Stimulated activated CD4-positive, alpha-beta T cell treated with anti-CD3 and anti-CD28 coated beads, Interleukin-2, amount 100 ng/mL, for 24 hours (primary cell): Measurements from ENCODE around the gene TBC1D10B.

Source experiments
- DNase-seq, 2 donors: peaks; one replicate each; pipeline ENCODE4 v3.0.0-alpha.2; 2020

TBC1D10B gene, protein sequence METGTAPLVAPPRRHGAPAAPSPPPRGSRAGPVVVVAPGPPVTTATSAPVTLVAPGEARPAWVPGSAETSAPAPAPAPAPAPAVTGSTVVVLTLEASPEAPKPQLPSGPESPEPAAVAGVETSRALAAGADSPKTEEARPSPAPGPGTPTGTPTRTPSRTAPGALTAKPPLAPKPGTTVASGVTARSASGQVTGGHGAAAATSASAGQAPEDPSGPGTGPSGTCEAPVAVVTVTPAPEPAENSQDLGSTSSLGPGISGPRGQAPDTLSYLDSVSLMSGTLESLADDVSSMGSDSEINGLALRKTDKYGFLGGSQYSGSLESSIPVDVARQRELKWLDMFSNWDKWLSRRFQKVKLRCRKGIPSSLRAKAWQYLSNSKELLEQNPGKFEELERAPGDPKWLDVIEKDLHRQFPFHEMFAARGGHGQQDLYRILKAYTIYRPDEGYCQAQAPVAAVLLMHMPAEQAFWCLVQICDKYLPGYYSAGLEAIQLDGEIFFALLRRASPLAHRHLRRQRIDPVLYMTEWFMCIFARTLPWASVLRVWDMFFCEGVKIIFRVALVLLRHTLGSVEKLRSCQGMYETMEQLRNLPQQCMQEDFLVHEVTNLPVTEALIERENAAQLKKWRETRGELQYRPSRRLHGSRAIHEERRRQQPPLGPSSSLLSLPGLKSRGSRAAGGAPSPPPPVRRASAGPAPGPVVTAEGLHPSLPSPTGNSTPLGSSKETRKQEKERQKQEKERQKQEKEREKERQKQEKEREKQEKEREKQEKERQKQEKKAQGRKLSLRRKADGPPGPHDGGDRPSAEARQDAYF

DNA sequence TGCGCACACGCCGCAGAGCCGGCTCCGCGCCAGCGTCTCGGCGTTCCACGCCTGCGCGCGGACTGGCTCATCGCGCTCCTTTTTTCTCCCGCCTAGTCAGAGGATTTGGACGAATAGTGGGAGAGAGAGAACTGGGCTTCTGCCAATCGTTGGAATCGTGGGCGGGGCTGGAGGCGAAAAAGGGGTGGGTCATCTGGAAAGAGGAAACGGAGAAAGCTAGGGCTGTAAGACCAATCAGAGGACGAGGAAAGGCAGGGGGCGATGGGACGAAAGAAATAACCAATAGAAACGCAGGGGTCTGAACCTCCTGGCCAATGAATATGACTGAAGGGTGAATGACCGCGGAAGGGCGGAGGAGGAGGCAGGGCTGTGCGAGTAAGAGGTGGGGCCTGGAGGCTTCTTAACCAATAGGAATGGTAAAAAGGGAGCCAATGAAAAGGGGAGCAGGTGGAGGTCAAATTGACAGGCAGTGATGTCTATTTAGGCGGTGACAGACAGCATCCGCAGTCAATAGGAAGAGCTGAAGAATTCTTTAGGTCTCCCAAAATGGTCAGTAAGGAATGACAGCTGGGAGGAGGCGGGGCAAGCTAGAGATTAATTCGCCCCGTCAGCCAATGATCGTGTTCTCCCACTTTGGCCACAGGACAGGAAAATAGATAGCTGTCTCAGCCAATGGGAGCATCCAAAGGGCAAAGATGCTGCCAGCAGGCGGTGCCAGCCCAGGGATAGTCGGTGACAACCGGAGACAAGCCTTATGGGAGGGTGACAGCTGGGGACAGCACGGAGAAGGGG lies at the start of gene TBC1D10B:
Gene TBC1D10B (minus strand): TSS at position 39 of the 792 bp plus-strand sequence. CDS start 311 bp downstream, outside the sequence.
- DNase-seq: peak; percentile 97 to 98

DNA sequence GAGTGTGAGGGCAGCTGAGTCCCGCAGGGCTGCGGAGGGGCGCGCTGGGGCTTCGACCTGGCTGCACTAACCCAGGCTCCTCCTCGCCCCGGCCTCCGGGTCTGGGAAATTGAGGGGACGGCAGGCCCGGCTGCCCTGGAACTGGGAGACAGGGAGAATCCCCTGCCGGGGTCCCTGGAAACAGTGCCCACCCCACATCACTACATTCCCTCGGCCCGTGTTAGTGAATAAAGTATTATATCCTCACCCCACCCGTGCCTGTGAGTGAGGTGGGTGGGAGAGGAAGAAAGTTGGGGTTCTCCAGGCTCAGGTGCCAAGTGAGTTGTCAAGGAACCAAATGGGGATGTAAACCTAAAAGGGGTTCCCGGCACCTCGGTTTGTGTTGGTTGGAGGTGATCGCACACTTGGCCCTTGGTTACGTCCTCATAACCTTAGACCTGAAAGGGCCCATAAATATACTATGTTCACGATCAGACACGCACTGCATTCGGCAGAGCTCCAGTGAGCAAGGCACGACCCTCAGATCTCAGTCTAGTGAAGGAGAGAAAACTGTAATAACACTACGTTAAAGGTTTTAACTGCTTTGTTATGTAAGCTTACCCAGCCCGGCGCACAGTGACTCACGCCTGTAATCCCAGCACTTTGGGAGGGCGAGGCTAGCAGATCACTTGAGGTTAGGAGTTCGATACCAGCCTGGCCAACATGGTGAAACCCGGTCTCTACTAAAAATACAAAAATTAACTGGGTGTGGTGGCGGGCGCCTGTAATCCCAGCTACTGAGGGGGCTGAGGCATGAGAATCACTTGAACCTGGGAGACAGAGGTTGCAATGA lies 48.3 kb upstream of the TBC1D10B start:
- DNase-seq: no peak

DNA sequence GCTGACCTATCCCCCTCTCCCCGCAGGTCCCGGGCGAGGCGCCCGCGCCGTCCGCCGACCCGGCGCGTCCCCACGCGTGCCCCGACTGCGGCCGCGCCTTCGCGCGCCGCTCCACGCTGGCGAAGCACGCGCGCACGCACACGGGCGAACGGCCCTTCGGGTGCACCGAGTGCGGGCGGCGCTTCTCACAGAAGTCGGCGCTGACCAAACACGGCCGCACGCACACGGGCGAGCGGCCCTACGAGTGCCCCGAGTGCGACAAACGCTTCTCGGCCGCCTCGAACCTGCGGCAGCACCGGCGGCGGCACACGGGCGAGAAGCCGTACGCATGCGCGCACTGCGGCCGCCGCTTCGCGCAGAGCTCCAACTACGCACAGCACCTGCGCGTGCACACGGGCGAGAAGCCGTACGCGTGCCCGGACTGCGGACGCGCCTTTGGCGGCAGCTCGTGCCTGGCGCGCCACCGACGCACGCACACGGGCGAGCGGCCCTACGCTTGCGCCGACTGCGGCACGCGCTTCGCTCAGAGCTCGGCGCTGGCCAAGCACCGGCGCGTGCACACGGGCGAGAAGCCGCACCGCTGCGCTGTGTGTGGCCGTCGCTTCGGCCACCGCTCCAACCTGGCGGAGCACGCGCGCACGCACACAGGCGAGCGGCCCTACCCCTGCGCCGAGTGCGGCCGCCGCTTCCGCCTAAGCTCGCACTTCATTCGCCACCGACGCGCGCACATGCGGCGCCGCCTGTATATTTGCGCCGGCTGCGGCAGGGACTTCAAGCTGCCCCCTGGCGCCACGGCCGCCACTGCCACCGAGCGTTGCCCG lies 47.4 kb upstream of the TBC1D10B start:
- DNase-seq: peak; percentile 86 to 89

DNA sequence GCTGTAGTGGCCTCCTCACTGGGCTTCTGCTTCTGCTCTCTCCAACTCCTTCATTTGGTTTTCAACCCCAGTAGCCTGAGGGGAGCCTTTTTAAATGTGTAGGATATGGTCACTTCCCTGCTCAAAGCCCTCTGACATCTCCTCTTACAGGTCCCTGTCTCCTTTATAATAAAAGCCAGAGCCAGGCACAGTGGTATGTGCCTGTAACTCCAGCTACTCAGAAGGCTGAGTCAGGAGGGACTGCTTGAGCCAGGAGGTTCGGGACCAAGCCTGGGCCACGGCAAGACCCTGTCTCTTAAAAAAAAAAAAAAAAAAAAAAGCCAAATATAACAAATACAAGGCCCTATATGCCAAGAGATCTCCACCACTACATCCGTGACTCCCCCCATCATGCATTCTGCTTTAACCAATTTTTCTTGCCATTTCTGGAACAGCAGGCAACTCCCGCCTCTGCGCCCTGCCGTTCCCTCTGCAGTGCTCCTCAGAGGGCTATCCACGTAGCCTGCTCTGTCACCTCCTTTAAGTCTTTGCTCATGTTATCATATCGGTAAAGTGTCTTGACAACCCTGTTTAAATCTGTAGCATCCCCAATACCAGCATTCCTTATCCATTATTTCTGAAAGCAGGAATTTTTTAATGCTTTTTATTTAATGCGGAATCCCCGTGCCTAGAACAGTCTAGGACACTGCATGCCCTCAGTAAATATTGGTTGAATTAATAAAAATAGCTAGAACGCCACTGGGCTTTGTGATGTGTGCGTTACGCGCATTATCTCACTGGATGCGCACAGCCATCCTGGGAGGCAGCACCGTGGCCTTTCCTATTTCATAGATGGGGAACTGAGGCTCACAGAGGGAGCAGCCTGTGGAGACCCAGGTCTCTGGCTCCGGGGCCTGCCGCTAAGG lies 46.6 kb upstream of the TBC1D10B start:
- peak in 1 of 2 donors; percentile 35 for DNase-seq

DNA sequence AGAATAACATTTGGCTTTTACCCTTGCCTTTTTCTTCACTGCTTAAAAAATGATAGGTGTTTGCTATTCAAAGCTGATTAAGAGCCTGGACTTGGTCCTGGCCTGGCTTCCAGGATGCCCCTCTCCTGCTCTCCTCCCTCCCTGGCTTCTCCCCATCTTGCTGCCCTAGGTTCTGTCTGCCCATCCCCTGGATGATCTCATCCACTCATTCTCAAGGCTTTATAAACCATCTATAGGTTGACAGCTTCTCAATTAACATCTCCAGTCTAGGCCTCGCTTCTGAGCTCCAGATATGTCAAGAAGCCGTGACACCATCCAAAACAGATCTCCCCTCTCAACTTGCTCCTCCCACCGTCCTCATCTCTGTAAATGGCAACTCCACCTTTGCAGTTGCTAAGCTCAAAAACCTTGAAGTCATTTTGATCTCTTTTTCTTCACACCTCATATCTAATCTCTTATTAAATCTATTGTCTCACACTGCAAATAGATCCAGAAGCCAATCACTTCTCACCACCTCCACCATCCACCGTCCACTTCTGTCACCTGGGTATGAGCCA lies 45.8 kb upstream of the TBC1D10B start:
- no peak for DNase-seq

DNA sequence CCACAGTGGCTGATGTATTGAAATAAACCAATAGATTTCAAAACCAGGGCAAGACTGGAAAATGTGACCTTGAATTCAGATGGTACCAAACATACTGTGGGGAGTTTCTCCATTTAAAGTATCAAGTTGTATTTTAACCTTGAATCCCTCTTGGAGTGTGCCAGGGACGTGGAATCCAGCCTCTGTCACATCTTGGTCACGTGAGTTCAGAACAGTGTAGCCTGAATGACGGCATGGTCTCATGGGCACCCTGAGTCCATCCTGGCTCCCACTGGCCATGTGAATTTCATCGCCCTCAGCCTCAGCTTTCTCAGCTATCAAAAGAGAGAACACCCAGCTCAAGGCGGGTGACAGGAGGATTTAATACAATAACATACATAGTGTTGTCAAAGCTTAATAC lies 43.9 kb upstream of the TBC1D10B start:
- DNase-seq: no peak

DNA sequence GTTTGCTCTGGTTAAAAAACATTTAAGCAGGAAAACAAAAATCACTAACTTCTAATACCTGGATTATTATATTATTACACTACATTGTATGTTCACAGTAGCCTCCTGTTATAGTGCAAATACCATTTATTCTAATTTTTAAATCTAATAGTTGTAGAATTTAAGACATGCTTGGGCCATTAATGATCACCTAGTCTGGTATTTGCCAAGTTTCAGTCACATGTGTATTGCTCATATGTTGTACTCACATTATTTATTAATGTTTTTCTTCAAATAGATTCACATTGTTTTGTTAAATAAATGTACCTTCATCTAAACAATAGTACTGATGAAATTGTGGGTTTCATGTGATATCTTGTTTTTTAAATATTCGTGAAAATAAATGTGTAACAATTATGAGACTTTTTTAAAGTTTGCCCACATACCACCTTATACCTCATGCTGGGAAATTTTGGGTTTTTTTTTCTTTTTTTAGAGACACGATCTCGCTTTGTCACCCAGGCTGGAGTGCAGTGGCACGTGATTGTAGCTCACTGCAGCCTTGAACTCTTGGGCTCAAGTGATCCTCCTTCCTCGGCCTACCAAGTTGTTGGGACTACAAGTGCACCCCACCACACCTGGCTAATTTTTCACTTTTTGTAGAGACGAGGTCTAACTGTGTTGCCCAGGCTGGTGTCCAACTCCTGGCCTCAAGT lies 43.0 kb upstream of the TBC1D10B start:
- no peak for DNase-seq

DNA sequence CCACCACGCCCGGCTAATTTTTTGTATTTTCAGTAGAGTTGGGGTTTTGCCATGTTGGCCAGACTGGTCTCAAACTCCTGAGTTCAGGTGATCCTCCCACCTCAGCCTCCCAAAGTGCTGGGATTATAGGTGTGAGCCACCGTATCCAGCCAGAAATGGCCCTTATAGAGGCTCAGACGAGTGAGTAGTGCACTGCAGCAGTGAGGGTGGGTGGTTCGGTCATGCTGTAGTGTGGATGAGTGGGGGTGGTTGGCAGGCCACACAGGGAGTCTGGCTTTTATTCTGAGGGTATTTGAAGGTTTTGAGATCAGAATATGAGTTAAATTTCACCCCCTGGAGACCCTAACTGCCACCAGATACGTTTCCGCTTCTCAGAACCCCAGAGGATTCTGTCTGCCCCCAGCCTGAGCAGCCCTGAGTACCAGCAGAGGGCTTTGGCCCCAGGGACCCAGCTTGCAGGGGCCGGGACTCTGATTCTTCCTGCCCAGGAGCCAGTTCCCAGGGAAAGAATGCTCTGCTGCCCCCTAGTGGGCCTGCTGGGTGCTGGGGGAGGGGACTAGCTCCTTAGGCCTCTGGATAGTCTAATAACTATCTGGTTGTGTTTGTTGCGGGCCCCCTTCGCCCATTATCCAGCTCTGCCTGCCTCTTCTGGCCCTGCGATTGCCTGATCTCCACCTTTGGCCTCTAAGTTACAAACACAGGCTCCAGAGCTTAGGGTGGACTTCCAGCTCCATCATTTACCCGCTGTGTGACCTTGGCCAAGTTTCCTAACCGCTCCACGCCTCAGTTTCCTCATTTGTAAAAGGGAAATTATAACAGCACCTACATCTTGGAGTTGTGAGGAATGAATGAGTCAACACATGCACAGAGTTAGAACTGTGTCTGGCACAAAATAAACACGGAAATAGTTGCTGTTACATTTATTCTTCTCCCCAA lies 39.1 kb upstream of the TBC1D10B start:
- peak; percentile 94 to 96 for DNase-seq

DNA sequence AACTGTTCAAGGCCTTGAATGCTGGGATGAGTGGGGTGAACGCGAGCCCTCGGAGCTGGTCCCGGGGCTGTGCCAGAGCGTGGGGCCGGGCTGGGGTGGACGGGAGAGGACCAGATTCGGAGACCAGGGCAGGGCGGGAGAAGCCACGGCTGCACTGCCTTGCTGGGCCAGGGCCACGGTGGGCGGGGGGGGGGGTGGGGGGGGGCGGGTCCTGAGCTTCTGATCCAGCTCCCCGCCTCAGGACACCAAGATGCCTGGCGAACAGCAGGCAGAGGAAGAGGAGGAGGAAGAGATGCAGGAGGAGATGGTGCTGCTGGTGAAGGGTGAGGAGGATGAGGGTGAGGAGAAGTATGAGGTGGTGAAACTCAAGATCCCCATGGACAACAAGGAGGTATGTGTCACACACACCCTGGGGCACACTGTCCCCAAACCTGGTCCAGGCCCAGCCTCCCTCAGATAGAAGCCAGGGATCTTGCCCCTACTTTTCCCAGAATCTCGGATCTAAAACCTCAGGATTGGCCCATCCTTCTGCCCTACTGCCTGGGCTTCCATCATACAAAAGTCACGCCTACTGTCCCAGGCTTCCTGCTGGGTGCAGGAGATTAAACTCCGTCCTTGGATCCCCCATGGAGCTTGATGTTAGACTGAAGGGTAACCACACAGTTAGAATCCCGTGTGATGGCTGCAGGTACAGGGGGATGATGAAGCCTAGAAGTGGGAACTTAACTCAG lies 37.7 kb upstream of the TBC1D10B start:
- DNase-seq: no peak

DNA sequence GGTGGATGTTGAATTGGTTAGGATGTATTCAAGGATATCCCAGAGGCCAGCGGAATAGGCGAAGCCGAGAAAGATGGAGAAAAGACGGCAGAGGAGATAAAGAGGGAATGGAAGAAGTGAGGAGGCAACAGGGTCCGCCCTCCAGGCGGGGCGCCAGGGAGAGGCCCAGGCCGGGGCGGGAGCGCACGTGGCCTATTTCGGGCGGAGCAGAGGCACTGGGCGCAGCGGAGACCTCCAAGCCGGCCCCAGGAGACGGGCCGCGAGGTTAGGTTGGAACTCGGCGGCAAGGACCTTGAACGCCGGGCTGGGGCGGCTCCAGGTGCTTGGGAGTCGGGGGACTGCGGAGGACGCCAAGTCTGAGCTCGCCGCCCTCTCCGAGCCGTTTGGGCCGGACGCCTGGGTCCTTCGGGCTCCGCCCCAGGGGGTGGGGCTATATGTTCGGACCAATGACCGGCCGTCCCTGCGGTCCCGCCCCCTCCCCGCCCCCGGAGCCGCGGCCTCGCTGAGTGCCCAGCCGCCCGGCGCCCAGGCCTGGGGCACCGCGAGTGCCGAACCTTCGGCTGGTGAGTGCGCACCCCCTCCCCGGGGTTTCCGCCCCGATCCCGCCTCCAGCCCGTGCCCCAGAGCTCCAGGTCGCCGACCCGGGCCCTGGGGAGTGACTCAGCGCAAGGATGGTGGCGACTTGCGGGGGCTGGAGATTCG lies 37.0 kb upstream of the TBC1D10B start, which contains the start of gene ZNF771:
Gene ZNF771 (plus strand): TSS at position 505 of the 702 bp plus-strand sequence. CDS start 448 bp downstream, outside the sequence.
- DNase-seq: peak; percentile 96 to 98

DNA sequence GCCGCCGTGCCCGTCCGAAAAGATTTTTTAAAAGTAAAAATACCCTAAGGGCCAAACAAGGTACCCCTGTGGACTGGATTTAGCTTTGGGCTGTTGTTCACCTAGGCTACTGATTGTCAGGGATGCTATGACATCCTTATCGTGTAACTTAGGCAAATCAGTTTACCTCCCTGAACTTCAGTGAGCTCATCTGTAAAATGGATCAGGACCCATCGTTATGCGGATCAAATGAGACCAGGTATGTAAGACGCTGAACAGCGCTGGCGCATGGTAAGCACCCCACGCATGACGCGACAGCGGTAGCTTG lies 36.5 kb upstream of the TBC1D10B start:
- no peak for DNase-seq

DNA sequence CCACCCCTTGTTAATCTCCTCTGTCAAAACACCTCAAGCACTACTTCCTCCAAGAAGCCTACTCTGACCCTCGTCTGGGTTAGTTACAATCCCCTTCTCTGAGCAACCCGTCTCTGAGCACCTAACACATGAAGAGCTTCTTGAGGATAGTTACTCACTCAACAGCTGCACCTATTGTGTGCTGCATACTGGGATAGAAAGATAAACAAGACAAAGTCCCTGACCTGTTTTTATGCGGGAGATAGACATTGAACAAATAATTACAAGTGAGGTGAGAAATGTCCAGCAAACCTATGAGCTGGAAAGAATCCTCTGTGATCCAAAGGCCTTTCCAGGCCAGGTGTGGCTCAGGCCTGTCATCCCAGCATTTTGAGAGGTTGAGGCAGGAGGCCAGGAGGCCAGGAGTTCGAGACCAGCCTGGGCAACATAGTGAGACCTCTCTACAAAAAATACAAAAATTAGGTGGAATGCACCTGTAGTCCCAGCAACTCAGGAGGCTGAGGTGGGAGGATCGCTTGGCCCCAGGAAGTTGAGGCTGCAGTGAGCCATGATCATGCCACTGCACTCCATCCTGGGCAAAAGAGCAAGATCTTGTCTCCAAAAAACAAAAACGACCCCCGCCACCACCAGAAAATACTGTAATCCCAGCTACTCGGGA lies 31.6 kb upstream of the TBC1D10B start:
- no peak for DNase-seq

DNA sequence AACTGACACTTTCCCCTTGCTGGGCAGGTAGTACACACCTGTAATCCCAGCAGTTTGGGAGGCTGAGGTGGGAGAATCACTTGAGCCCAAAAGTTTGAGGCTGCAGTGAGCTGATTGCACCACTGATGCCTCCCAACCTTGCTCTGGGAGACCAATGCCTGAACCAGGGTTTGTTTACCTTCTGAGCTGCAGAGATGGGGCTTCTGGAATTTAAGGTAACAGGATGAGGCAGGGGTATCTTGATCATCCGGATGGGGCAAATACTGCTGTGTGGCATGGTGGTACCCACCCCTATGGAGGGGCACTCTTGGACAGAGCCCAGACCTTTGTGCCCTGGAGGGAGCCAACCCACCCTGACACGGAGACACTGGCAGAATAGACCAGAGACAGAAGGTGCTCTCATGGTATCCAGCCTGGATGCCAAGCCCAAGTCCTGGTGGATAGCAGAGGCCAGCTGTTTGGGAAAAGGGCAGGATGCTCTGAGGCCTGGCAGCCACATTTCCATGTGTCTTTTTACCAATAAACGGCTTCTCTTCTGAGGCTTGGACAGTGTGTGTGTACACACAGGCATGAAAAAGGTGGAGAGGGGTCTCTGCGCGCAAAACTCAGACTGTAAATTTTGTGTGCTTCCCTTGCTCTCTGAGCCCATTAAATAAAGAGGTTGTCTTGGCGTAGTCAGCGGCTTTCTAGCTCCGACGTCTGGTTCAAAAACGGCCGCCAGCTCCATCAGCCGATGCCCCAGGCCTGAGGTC lies 29.3 kb upstream of the TBC1D10B start:
- DNase-seq: no peak

DNA sequence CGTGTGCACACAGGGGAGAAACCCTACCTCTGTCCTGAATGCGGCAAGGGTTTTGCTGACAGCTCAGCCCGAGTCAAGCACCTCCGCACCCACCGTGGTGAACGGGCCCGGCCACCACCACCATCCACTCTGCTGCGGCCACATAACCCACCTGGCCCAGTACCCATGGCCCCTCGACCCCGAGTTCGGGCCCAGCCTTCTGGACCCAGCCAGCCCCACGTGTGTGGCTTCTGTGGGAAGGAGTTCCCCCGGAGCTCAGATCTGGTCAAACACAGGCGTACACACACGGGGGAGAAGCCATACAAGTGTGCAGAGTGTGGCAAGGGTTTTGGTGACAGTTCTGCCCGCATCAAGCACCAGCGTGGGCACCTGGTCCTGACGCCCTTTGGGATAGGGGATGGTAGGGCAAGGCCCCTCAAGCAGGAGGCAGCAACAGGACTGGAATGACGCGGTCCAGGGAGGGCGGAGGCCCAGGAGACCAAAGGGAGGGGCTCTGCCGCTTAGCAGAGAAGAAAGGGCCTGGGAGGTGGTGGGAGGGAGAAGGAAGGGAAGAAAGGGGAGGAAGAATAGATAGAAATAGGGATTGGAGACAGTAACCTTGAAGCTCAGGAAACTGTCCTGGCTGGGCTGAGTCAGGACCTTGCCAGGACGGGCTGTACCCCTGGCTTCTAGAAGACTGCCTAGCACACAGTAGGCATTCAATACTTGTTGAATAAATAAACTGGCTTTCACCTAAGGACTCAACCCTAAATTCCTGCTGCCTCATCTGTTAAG lies 28.6 kb upstream of the TBC1D10B start:
- DNase-seq: no peak
